ENCODE results near the gene RNF130.

DNA sequence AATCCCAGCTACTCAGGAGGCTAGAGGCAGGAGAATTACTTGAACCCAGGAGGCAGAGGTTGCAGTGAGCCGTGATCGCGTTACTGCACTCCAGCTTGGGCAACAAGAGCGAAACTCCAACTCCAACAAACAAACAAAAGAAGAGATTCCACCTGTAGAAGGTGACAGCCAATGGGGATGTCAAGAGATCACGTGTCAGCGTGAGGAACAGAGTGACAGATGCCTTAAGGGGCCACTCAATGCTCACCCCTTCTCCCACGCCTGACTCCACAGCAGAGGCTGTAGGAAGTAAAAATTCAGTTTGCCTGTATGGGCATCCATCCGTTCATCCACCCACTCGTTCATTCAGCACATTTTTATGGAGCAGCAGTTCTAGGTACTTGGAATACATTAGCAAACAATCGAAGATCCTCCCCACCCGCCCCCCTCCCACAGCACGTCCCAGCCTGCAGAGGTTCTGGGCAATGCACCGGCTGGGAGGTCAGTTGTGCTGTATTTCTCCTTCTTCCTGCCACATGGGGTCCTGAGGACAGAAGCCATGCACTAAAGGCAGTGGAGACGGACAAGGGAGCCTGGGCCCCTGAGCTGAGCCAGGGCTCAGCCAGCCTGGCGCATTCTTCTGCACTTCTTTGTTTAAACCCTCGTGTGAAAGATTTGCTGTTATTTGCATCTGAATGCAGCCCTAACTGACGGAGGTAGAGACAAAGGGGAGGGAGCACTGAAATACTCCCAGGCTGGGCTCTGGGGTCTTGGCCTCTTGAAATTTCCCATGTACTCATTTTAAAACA is 11.3 kb upstream of the RNF130 start:
- TF ChIP-seq POLR2AphosphoS5 (IDR thresholded peaks at IDR 0.05; ENCODE audit: low read depth, low read length) (no peak), POLR2A (IDR thresholded peaks at IDR 0.05; ENCODE audit: low read depth, low read length) (no peak)
